DMS153 treated with DMSO at 0.1 percent for 48 hours (cell line): ENCODE results near the gene EXOC2.

Source experiments
- DNase-seq: peaks from one replicate; lab custom pipeline; 2025; ENCODE audit not compliant: unreplicated experiment; lab: John Stamatoyannopoulos, UW

Gene EXOC2

GRCh38 chr6:446418-447366 is 246.2 kb downstream of the EXOC2 start:
- DNase-seq, result no peak

DNA sequence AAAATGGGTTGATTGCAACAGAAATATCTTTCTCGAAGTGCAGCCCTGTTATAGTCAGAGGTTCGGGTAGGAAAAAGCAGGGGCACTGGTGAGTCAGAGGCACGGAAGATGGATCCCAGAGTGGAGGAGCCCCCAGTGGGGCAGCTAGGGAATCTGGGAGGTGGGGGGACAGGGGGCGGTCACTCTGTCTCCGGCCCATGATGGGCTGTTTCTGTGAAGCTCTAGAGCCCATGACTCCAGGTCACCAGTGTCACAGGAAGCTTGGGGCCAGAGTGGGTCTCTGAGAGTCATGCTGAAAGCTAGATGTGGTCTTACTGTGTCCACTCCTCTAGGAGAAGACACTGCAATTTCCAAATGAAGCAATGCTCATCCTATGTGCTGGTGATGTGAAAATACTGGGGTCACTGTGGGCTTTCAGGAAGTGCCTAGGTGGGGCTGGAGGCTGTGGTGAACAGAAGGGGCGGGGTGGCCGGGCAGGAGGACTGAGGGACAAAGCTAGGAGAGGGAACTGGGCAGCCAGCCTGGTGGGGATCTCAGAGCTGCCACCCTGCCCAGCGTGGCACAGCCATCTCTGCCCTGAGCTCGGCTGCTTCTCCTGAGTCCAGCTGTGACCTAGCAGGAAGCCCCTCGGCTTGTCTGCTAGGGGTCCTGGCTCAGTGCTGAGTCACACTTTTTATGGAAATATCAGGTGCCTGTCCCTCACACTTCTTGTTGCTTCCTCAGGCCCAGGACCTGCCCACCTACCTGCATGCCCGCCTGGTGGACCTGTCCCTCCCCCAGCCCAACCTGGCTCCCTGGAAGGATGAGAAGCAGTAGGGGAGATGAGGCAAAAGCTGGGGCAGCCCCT is 247.1 kb downstream of the EXOC2 start:
- DNase-seq, result no peak

DNA sequence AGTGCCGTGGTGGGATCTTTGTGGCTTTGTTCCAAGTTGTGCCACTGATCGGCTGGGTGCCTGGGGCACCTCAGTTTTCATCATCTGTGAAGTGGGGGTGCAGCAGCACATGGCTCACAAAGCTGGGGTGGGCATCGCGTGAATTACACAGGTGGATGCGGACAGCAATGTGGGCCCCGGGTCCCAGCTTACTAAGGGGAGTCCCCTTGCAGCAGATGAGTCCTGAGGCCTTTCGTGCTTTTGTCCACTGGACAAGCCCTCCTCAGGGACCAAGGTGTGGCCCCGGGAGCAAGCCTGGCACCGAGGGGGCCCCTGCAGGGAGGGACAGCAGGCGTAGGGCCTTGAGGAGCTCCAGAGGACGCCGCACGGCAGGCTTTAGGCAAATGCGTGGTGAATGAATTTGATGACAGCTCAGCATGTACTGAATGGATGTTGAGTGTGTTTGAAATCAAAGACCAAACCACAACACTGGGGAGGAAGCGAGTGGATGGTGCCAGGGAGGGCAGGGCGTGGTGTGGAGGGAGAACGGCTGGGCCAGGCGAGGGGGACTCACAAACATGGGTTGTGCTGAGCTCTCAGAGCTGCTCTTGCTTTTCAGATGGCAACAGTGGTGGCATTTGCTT is 248.2 kb downstream of the EXOC2 start:
- no peak for DNase-seq

GRCh38 chr6:443621-444159 is 249.2 kb downstream of the EXOC2 start:
- DNase-seq, result no peak

DNA sequence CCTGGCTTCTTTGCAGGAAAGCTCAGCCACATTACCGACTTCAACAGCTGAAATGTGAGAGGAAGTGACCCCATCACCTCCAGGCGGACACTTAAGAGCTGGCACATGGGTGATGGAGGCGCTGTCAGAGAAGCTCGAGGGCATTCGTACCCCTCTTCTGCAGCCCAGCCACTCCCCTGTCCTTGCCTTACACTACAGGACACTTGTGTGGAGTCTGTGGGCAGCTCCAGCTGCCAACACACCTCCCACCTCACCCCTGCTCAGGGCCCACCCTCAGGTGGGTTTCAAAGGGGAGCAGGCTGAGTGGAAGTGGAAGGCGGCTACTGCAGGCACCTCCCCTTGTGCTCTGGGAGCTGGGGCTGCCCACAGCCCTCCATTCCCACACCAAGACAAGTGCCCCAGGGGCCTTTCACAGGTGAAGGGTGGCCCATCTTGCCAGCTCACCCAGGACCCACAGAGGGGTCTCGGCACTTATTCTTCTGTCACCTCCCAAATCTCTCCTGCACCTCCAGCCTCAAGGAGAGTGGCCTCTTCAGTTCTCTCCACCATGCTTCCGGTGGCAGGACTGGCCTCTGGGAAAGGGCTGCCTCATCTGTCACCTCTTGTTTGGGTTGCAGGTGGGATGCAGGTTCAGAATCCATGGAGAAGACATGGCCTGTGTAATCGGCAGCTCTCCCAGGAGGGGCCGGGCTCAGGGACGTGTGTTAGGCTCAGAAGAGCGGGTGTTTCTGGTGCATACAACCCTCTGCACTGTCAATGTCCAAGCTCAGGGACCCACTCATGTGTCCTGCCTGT is 251.6 kb downstream of the EXOC2 start:
- no peak for DNase-seq

- DNase-seq, result no peak
Observed at GRCh38 chr6:439641-440167, 253.2 kb downstream of the EXOC2 start.

DNA sequence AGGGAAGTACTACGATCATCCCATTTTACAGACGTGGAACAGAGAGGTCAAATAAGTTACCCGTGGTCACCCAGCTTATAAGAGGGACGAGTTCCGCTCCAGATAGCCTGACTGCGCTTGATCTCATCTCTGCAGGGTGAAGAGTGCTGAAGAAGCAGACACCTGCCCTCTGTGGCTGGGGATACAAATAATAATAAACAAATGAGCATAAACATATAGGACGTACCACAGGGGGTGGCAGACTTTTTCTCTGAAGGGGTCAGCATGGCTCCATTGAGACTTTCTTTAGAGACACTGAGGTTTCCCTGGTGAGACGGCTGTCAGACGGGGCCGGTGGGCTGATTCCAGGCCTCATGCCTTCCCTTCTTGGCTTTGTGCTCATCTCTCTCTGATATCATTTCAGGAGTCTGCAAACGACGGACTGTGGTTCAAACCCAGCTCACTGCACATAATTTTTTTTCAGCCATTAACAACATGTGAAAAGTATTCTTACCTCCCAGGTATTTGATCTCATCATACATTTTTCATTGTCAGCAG is 254.2 kb downstream of the EXOC2 start:
- DNase-seq, result no peak

DNA sequence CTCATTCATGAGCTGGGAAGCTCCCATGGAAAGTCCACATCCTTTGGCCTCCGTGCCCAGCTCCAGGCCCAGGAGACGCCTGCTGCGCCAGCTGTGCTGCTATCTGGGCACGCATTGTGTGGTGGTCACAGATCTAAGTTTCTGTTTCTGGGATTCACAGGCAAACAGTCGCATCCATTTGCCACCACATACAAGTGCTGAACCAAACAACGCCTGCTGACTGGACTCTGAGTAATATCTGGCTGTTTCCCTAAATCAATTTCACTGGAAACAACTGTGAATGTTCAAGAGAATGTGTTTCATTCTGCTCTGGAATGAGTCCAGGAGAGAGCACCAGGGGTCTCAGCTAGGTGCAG is 255.9 kb downstream of the EXOC2 start:
- DNase-seq, result no peak

DNA sequence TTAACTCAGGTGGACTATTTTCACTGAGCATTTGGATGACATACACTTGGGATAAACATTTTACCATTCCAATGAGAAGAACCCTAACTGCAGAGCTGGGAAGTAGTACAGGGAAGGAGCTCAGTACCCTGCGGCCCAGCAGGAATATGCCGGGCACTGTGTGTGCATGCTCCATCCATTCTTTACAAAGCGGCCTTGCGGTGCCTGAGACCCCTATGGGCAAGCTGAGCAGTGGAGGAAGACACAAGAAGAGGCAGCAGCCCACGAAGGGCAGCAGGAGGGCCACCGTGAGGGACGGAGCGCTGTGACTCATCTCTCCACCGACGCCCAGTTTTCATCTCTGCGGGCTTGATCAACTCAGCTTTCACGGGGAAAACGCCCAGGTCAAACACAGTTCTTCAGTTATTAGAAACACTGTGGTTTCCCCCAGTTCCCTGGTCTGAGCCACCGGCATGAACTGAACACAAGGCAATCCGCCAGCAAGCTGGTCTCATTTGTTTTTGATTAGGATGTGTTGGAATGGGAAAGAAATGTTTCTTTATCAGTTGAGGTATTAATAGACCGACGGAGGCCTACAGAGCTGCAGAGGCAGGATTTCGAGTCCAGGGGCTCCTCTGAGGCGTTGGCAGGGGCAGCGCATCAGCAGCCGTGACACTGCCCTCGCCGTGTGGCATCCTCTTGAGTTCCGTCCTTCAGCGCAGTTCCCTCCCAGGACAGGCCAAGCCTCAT is 256.5 kb downstream of the EXOC2 start:
- DNase-seq, result no peak

GRCh38 chr6:435441-436307 is 257.3 kb downstream of the EXOC2 start:
- no peak for DNase-seq
